Endothelial cell of umbilical vein (primary cell): Measurements from ENCODE around the gene FURIN. TPM values are rescaled to one million over a fixed set of nuclear protein-coding genes. Genes with fewer than 3 reads are reported as not detected.

Source experiments
- BruUV-seq: library from RNA; stranded (reverse); fragments of 400-500 nt; replicated peaks from 2 replicates; lab custom pipeline; 2021; lab: Mats Ljungman, UMichigan
- CTCF ChIA-PET: fragments of 300-600, 350-600 bp; sonication (Branson Sonifier 250); formaldehyde crosslinking; loops from one replicate; lab custom pipeline; 2021; ENCODE audit warnings: antibody characterized with exemption, inconsistent platforms; lab: Charles Lee
- POLR2A ChIA-PET: fragments of 300-600, 350-600 bp; sonication (Branson Sonifier 250); formaldehyde crosslinking; loops from one replicate; lab custom pipeline; 2021; ENCODE audit warnings: antibody characterized with exemption, inconsistent platforms; lab: Charles Lee
- DNase-seq: peaks from one replicate; pipeline ENCODE4 v3.0.0-alpha.2; 2011; ENCODE audit warnings: low read depth, low spot score
- FAIRE-seq: peaks from 2 replicates; lab custom pipeline; 2011; peaks lifted over from hg19 to GRCh38; lab: Jason Lieb, UNC
- H2AFZ ChIP-seq: 2 replicates; pipeline ENCODE4 v1.6.0; 2012; ENCODE audit warnings: low read depth, low read length, control low read depth, inconsistent platforms
- H3K27ac ChIP-seq: 2 replicates; pipeline ENCODE4 v1.5.1; 2011; ENCODE audit warnings: low read depth, mild to moderate bottlenecking, control low read depth, low read length, moderate library complexity; ENCODE audit not compliant: insufficient read depth
- H3K27me3 ChIP-seq, 2 experiments: 2 replicates each; pipeline versions ENCODE4 v1.6.0 to v1.6.1; 2011; ENCODE audit warnings: low read length in 2 of 2, mixed read lengths in 1 of 2; ENCODE audit not compliant: control insufficient read depth in 2 of 2, insufficient read depth in 2 of 2
- H3K36me3 ChIP-seq, 2 experiments: 2 replicates in 1 of 2; 3 replicates in 1 of 2; pipeline ENCODE4 v1.5.1; 2011; ENCODE audit warnings: low read length in 2 of 2, mild to moderate bottlenecking in 1 of 2, moderate library complexity in 1 of 2; ENCODE audit not compliant: control insufficient read depth in 2 of 2, insufficient read depth in 2 of 2; ENCODE audit errors: extremely low read depth in 1 of 2
- H3K4me1 ChIP-seq: 3 replicates; pipeline ENCODE4 v1.5.1; 2011; ENCODE audit warnings: mild to moderate bottlenecking, low read length; ENCODE audit not compliant: control insufficient read depth, insufficient read depth; ENCODE audit errors: extremely low read depth
- H3K4me2 ChIP-seq: 2 replicates; pipeline ENCODE4 v1.6.1; 2011; ENCODE audit warnings: low read length, control low read depth, mixed read lengths; ENCODE audit not compliant: insufficient read depth
- H3K4me3 ChIP-seq, 3 experiments: fragments of 200-600 bp in 1 of 3; sonication (generic), shearing (Covaris generic) in 1 of 3; replicated peaks in 1 of 3; 2 replicates each; pipeline ENCODE4 v1.5.1; 2011 to 2016; ENCODE audit warnings: control low read depth in 3 of 3, low read length in 3 of 3, mild to moderate bottlenecking in 2 of 3, inconsistent platforms in 1 of 3, low read depth in 1 of 3, moderate library complexity in 1 of 3; ENCODE audit not compliant: insufficient read depth in 1 of 3
- H3K79me2 ChIP-seq: 2 replicates; pipeline ENCODE4 v1.6.0; 2012; ENCODE audit warnings: low read length, inconsistent platforms; ENCODE audit not compliant: control insufficient read depth, insufficient read depth
- H3K9ac ChIP-seq: replicated peaks from 2 replicates; pipeline ENCODE3; 2011; ENCODE audit warnings: low read length, control low read depth; ENCODE audit not compliant: insufficient read depth; ENCODE audit errors: extremely low read depth
- H3K9me1 ChIP-seq: replicated peaks from 3 replicates; pipeline ENCODE4 v1.6.0; 2011; ENCODE audit warnings: mild to moderate bottlenecking, low read length; ENCODE audit not compliant: control insufficient read depth, insufficient read depth; ENCODE audit errors: extremely low read depth
- H3K9me3 ChIP-seq: replicated peaks from 2 replicates; pipeline ENCODE4 v1.5.1; 2012; ENCODE audit warnings: low read length, inconsistent platforms; ENCODE audit not compliant: control insufficient read depth, insufficient read depth
- H4K20me1 ChIP-seq: replicated peaks from 2 replicates; pipeline ENCODE3; 2011; ENCODE audit warnings: mild to moderate bottlenecking, low read length; ENCODE audit not compliant: control insufficient read depth, insufficient read depth; ENCODE audit errors: extremely low read depth
- CTCF ChIP-seq, 2 donors: IDR thresholded peaks; 1 replicate in 1 of 2; 2 replicates in 1 of 2; pipeline ENCODE4 v1.5.1; 2011; ENCODE audit warnings: low read length in 2 of 2, mild to moderate bottlenecking in 2 of 2, moderate library complexity in 2 of 2, control low read depth in 1 of 2, inconsistent platforms in 1 of 2, low read depth in 1 of 2; ENCODE audit not compliant: insufficient read depth in 1 of 2; ENCODE audit errors: extremely low read depth in 1 of 2
- FOS ChIP-seq: IDR thresholded peaks from 2 replicates; pipeline ENCODE4 v1.6.1; 2011; ENCODE audit warnings: mild to moderate bottlenecking, low read length, moderate library complexity, borderline replicate concordance; ENCODE audit not compliant: insufficient read depth
- JUN ChIP-seq: IDR thresholded peaks from 2 replicates; pipeline ENCODE4 v1.6.1; 2011; ENCODE audit warnings: borderline replicate concordance, low read depth; ENCODE audit not compliant: insufficient read length, insufficient read depth
- POLR2A ChIP-seq: IDR thresholded peaks from 2 replicates; pipeline ENCODE4 v1.6.1; 2012; ENCODE audit warnings: low read depth, mild to moderate bottlenecking, control low read depth, low read length
- dilution Hi-C: fragments of 300-500 bp; cut with MboI; formaldehyde crosslinking; loops from one replicate; pipeline ENCODE4 v1.15.0; 2019; ENCODE audit warnings: low sequenced_read_pairs; ENCODE audit not compliant: extremely low pct_ligation_motif_present
- intact Hi-C: fragments of 100-400 bp; cut with micrococcal nuclease; formaldehyde crosslinking; loops from one replicate; pipeline ENCODE4 v1.10.0; 2022
- polyA plus RNA-seq, 4 experiments: library from polyadenylated mRNA; depleted of rRNA in 3 of 4; stranded (reverse) in 3 of 4; unstranded in 1 of 4; fragments of >200 nt; gene quantifications; 2 replicates each; pipeline versions ENCODE4 v1.2.1 to v1.2.3, GENCODE V29; 2011 to 2012; ENCODE audit warnings: missing spikeins in 1 of 4
- total RNA-seq: library from RNA; stranded (reverse); gene quantifications from 2 replicates; pipeline ENCODE4 v1.2.3, GENCODE V29; 2021

Gene FURIN
- total and polyA plus RNA-seq, 2 donors (not counting 3 experiments of a cell fraction or from before 2014, with no cell fraction given) = 77.4 to 131 TPM

- H3K36me3 ChIP-seq = peaks cover 0 to 22% of the 10 kb centered on the region in 2 experiments
- H3K27ac ChIP-seq = peak within 1 kb of the TSS; percentile 51
- peak within 1 kb of the TSS; percentile 68 to 87 (median 79) for H3K4me3 ChIP-seq
- TF ChIP-seq FOS = no peak
- no peak for TF ChIP-seq JUN
- no peak for TF ChIP-seq POLR2A
- TF ChIP-seq CTCF (IDR thresholded peaks at IDR 0.05; ENCODE audit: extremely low read depth in 1 of 2, insufficient read depth in 1 of 2, low read depth in 1 of 2, low read length in 2 of 2) = no peak
- peak within 1 kb of the TSS; percentile 92 for H3K4me2 ChIP-seq
- H2AFZ ChIP-seq = peak within 1 kb of the TSS; percentile 94
- no peaks in the 10 kb centered on the region for H3K9me3 ChIP-seq
- no peaks in the 10 kb centered on the region for H3K9me1 ChIP-seq
- H3K9ac ChIP-seq = peak within 1 kb of the TSS; percentile 58
- peak; percentile 52 for DNase-seq
- CTCF ChIA-PET = interaction anchor here (0.8 to 7.3 kb wide), 10 partner anchors 14 to 612 kb away, joined by 3 to 57 read pairs (median 4); partner anchors contain the start of genes HDDC3 and UNC45A
- dilution Hi-C loops = no loop called here
- no peaks in the 10 kb centered on the region for H4K20me1 ChIP-seq
- H3K27me3 ChIP-seq = no peaks in the 10 kb centered on the region
- peaks cover 4% of the 10 kb centered on the region for H3K79me2 ChIP-seq
- BruUV-seq = TSS peak; percentile 13
- peaks cover 17% of the 10 kb centered on the region for H3K4me1 ChIP-seq
- intact Hi-C loops = loop anchor here (1.0 kb wide), 2 partner anchors 28 to 31 kb away; no protein-coding TSS in a partner anchor
- POLR2A ChIA-PET = interaction anchor here (0.6 kb wide), 1 partner anchor 884 kb away, joined by 5 read pairs; no protein-coding TSS in a partner anchor
- peak; percentile 67 for FAIRE-seq
Measured at GRCh38 chr15:90902840-90903732, 34.7 kb downstream of the FURIN start, which contains the start of gene MAN2A2. TSS of gene MAN2A2 (plus strand) at chr15:90903302. CDS start at chr15:90904208, 906 bp downstream.
